ENCODE data around the gene PCDHGA8. TPM values are rescaled to one million over a fixed set of nuclear protein-coding genes. Genes with fewer than 3 reads are reported as not detected.
A peak's percentile ranks its signal among the peaks of the same experiment; 100 is the strongest.

Gene PCDHGA8
- total RNA-seq, 1 experiment from 2014 or later, result 0.18 TPM

GRCh38 chr5:141359790-141360426 lies 32.5 kb upstream of the PCDHGA8 start, which contains the start of gene PCDHGB2:
Gene PCDHGB2 (plus strand): TSS chr5:141359994. CDS start chr5:141360136, 142 bp downstream.
- TSS peak; percentile 59 for BruUV-seq (replicated peaks)
- Histone ChIP-seq H3K4me3 (ENCODE audit: low read depth in 2 of 2, low read length in 2 of 2) (peak within 1 kb of the TSS; percentile 41 to 82), H3K36me3 (ENCODE audit: control insufficient read depth, insufficient read depth, low read length) (no peaks in the 10 kb centered on the region), H3K27me3 (ENCODE audit: control insufficient read depth, insufficient read depth, low read length) (no peaks in the 10 kb centered on the region), H3K27ac (ENCODE audit: low read length) (no peak within 1 kb of the TSS), H3K9me3 (ENCODE audit: control insufficient read depth, insufficient read depth, low read depth, low read length) (peaks cover 13% of the 10 kb centered on the region; the same call in 1 of the 2 replicates), H3K4me1 (ENCODE audit: control insufficient read depth, insufficient read depth, low read length) (no peaks in the 10 kb centered on the region)
- peak; percentile 85 for ATAC-seq
- in situ Hi-C loops (cut with HindIII; ENCODE audit: low pct_unique_long_range_greater_than_20kb, low sequenced_read_pairs), result no loop called here
- peak; percentile 39 for DNase-seq (ENCODE audit: low read depth, low spot score)
- intact Hi-C loops (cut with micrococcal nuclease; ENCODE audit: unreplicated experiment), result loop anchor here (2.0 to 10.0 kb wide), 3 partner anchors 55 to 203 kb away; partner anchors contain the start of genes PCDHGA10 and PCDHGB7
- POLR2A ChIA-PET, result no interaction called here
- TF ChIP-seq TCF7L2 (IDR thresholded peaks at IDR 0.05; ENCODE audit: low read depth, low read length) (no peak), POLR2AphosphoS5 (IDR thresholded peaks at IDR 0.05; ENCODE audit: low read depth, low read length) (no peak), REST (IDR thresholded peaks at IDR 0.05; ENCODE audit: insufficient read depth in 1 of 2, low read depth in 2 of 2, low read length in 1 of 2) (no peak), SIN3A (IDR thresholded peaks at IDR 0.05; ENCODE audit: borderline replicate concordance, insufficient read depth, low read depth, low read length) (no peak), CTCF (IDR thresholded peaks at IDR 0.05) (peak; percentile 75)
- CTCF ChIA-PET, result interaction anchor here (0.6 to 1.0 kb wide), 4 partner anchors 53 to 266 kb away, joined by 3 to 6 read pairs (median 3); partner anchors contain the start of genes PCDHB14, PCDHB2, PCDHGA10 and PCDHGB7

- intact Hi-C loops (cut with micrococcal nuclease; ENCODE audit: unreplicated experiment) (loop anchor here (10.0 kb wide), 1 partner anchor 54 kb away; the partner anchor contains the start of genes PCDHGA10 and PCDHGB7), in situ Hi-C loops (cut with HindIII; ENCODE audit: low pct_unique_long_range_greater_than_20kb, low sequenced_read_pairs) (no loop called here)
- peak overlapping the region in 1 of 2 experiments; percentile 82; a peak in 3 of 4 replicates for H3K4me3 ChIP-seq (ENCODE audit: low read depth in 2 of 2, low read length in 2 of 2)
- ChIA-PET POLR2A (no interaction called here), CTCF (interaction anchor here (0.6 to 1.0 kb wide), 3 partner anchors 52 to 137 kb away, joined by 3 to 6 read pairs (median 3); partner anchors contain the start of genes PCDHB14, PCDHGA10 and PCDHGB7)
- ATAC-seq, result no peak
- H3K27me3 ChIP-seq (ENCODE audit: control insufficient read depth, insufficient read depth, low read length), result no peaks in the 10 kb centered on the region
- no peaks in the 10 kb centered on the region for H3K4me1 ChIP-seq (ENCODE audit: control insufficient read depth, insufficient read depth, low read length)
- H3K9me3 ChIP-seq (ENCODE audit: control insufficient read depth, insufficient read depth, low read depth, low read length), result peaks cover 13% of the 10 kb centered on the region; the same call in 1 of the 2 replicates
- no peak overlapping the region for H3K27ac ChIP-seq (ENCODE audit: low read length)
- no TSS peak for BruUV-seq (replicated peaks)
- no peak for DNase-seq (ENCODE audit: low read depth, low spot score)
- TF ChIP-seq TCF7L2 (IDR thresholded peaks at IDR 0.05; ENCODE audit: low read depth, low read length) (no peak), REST (IDR thresholded peaks at IDR 0.05; ENCODE audit: insufficient read depth in 1 of 2, low read depth in 2 of 2, low read length in 1 of 2) (no peak), POLR2AphosphoS5 (IDR thresholded peaks at IDR 0.05; ENCODE audit: low read depth, low read length) (no peak), CTCF (IDR thresholded peaks at IDR 0.05) (no peak), SIN3A (IDR thresholded peaks at IDR 0.05; ENCODE audit: borderline replicate concordance, insufficient read depth, low read depth, low read length) (no peak)
- no peaks in the 10 kb centered on the region for H3K36me3 ChIP-seq (ENCODE audit: control insufficient read depth, insufficient read depth, low read length)
Observed at GRCh38 chr5:141360685-141361084, 31.7 kb upstream of the PCDHGA8 start.

All from Panc1 (cell line).